ENCODE results near the gene ZNF764. TPM values are rescaled to one million over a fixed set of nuclear protein-coding genes. Genes with fewer than 3 reads are reported as not detected.
A peak's percentile ranks its signal among the peaks of the same experiment; 100 is the strongest.

Gene ZNF764
- total and polyA plus RNA-seq, 9 of the 15 experiments (the other 6 are each of a cell fraction or from before 2014, with no cell fraction given) = 0.69 to 10.1 (median 4.1) TPM

GRCh38 chr16:30546115-30546514 is 12.1 kb downstream of the ZNF764 start:
- Histone ChIP-seq H4K20me1 (replicated peaks; ENCODE audit: control insufficient read depth, insufficient read depth, low read length) (peaks cover 5% of the 10 kb centered on the region; the same call in 1 of the 2 replicates), H3K4me3 (no peak overlapping the region), H3K4me2 (ENCODE audit: insufficient read depth, low read length) (no peak overlapping the region), H3K4me1 (replicated peaks in 1 of 2; ENCODE audit: control insufficient read depth in 2 of 2, insufficient read depth in 2 of 2, low read length in 2 of 2) (peaks cover 13 to 33% of the 10 kb centered on the region in 2 experiments; a peak in 4 of 5 replicates), H3K9me1 (ENCODE audit: control insufficient read depth, insufficient read depth, low read length) (no peaks in the 10 kb centered on the region), H3K9me3 (replicated peaks; ENCODE audit: control insufficient read depth, insufficient read depth, low read depth, low read length) (no peaks in the 10 kb centered on the region), H2AFZ (ENCODE audit: low read depth, low read length) (no peak overlapping the region), H3K9ac (ENCODE audit: insufficient read depth in 1 of 2, low read depth in 2 of 2, low read length in 2 of 2) (no peak overlapping the region; a peak in 1 of 4 replicates), H3K79me2 (ENCODE audit: control insufficient read depth, insufficient read depth, low read length) (no peaks in the 10 kb centered on the region), H3K27me3 (ENCODE audit: control insufficient read depth in 2 of 2, insufficient read depth in 2 of 2, low read length in 2 of 2) (no peaks in the 10 kb centered on the region), H3K27ac (ENCODE audit: extremely low read depth, low read depth, low read length) (no peak overlapping the region), H3K36me3 (ENCODE audit: control insufficient read depth, insufficient read depth, low read length) (no peaks in the 10 kb centered on the region)
- POLR2A ChIA-PET = interaction anchor here (0.6 to 2.4 kb wide), 4 partner anchors 9 to 74 kb away, joined by 3 to 14 read pairs (median 7); partner anchors contain the start of genes ZNF747 and ZNF764
- WGBS (ENCODE audit: insufficient coverage, low coverage, missing lambda C conversion rate) = 54% methylated on average over 8 of the region's 8 CpGs
- ATAC-seq = no peak
- TF ChIP-seq PHB2 (IDR thresholded peaks at IDR 0.05; ENCODE audit: low read depth) = no peak
- TF ChIP-seq, protein P1, sequence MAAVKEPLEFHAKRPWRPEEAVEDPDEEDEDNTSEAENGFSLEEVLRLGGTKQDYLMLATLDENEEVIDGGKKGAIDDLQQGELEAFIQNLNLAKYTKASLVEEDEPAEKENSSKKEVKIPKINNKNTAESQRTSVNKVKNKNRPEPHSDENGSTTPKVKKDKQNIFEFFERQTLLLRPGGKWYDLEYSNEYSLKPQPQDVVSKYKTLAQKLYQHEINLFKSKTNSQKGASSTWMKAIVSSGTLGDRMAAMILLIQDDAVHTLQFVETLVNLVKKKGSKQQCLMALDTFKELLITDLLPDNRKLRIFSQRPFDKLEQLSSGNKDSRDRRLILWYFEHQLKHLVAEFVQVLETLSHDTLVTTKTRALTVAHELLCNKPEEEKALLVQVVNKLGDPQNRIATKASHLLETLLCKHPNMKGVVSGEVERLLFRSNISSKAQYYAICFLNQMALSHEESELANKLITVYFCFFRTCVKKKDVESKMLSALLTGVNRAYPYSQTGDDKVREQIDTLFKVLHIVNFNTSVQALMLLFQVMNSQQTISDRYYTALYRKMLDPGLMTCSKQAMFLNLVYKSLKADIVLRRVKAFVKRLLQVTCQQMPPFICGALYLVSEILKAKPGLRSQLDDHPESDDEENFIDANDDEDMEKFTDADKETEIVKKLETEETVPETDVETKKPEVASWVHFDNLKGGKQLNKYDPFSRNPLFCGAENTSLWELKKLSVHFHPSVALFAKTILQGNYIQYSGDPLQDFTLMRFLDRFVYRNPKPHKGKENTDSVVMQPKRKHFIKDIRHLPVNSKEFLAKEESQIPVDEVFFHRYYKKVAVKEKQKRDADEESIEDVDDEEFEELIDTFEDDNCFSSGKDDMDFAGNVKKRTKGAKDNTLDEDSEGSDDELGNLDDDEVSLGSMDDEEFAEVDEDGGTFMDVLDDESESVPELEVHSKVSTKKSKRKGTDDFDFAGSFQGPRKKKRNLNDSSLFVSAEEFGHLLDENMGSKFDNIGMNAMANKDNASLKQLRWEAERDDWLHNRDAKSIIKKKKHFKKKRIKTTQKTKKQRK (IDR thresholded peaks at IDR 0.05; ENCODE audit: borderline replicate concordance, low read depth, low read length) = no peak
- peak in 1 of 2 experiments; percentile 34; a peak in 1 of 4 replicates for TF ChIP-seq MLLT1 (IDR thresholded peaks at IDR 0.05)
- CTCF ChIA-PET (ENCODE audit: low intra/inter-chr PET ratio) = no interaction called here
- in situ Hi-C loops (cut with MboI) (no loop called here), intact Hi-C loops (cut with micrococcal nuclease) (no loop called here)
- no TSS peak for BruUV-seq (replicated peaks)
- DNase-seq (ENCODE audit: extremely low read depth in 1 of 4, low spot score in 3 of 4) = no peak
- no peak for FAIRE-seq

All from K562 (cell line).